Measurements from ENCODE around the gene LIMS1.
"Not testable (repeated sequence)": the region's sequence is repeated elsewhere in the genome, so short reads cannot be mapped to it uniquely, and the experiment has no call there.

LIMS1 gene

DNA sequence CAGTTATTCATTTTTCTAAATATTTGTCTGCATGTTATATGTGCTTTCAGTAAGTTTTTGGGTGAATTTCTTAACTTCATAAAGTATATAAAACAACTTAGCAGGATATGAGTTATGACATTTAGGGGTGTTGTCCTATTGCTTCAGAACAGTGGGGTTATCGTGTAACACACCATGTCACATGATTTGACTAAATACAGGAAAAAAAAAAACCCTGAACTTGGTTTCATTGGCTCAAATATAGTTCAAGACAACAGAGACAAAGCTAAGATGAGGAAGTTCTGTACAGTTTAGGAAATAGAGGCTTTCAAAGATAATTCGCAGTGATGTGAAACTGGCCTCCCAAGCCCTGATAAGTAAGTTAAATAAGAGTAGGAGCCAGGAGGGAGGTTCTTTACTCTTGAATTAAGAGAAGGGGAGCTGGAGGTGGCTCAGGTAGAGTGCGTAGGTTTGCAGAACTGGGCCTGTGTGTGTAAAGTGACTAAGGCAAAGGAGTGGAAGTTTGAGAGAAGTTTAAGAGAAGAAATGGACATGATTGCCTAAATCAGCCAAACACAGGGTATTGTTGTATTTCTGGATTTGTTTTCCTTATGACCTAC, 53.9 kb downstream of the LIMS1 start:
- no peak for DNase-seq

DNA sequence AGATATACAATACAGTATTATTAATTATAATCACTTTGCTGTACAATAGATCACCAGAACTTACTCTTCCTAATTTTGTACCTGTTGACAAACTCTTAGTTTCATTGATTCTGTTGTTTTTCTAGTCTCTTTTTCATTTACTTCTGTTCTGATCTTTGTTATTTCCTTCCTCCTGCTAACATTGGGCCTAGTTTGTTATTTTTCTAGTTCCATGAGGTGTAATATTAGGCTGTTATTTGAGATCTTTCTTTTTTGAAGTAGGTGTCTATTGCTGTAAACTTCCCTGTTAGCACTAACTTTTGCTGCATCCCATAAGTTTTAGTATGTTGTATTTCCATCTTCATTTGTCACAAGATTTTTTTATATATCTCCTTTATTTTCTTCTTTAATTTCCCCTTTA, 55.1 kb downstream of the LIMS1 start:
- no peak for DNase-seq

DNA sequence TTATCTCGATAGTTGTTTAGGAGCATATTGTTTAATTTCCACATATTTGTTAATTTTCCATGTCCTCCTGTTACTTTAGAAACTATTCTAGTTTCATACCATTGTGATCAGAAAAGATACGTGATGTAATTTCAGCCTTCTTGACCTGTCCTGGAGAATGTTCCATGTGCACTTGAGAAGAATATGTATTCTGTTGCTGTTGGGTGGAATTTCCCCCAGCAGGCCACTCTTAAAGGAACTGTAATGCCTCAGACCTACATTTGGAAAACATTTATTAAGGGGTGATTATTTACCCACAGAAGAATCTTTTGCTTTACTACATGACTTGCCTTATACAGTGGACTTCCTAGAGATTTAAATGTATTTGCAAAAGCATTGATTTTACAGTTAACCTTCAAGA, 55.5 kb downstream of the LIMS1 start:
- DNase-seq: no peak

DNA sequence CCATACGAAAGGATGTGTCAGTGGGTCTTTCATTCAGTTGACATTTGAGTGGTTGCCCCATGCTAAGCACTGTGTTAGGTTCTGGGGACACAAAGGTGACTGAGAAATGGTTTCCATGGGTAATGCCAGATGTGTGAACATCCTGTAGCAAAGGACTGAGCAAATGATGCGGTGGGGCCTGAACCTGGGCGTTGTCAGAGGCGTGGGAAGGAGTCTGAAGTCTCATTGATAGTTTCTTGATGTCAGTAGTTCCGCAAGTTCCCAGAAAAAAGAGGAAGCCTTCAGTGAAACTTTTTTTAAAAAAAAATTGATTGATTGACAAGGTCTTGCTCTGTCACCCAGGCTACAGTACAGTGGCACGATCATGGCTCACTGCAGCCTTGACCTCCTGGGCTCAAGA, 56.9 kb downstream of the LIMS1 start:
- no peak for DNase-seq

DNA sequence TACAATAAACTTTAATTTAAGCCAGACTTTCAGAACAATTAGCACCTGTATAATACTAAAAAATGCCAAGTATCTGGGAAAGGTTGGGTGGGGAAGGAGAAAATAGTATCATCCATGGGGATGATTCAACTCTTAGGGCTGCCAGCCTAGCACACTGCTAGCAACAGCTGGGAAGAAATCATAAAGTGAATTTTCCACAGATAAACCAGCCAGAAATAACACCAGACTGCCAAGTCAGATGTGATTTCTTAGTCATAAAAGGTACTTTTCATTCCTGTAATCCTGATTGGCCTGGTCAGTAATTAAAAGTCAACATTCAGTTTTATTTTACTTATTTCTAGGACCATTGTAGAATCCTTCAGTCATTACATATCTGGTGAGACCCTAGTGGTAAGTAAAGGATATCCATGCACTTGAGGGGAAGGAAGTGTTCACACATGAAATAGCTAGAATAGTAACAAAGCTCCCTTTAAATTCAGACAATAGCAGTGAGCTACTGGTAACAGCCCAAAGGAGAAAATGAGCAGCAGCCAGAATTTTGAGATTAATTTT, 59.4 kb downstream of the LIMS1 start:
- peak; percentile 81 for DNase-seq

DNA sequence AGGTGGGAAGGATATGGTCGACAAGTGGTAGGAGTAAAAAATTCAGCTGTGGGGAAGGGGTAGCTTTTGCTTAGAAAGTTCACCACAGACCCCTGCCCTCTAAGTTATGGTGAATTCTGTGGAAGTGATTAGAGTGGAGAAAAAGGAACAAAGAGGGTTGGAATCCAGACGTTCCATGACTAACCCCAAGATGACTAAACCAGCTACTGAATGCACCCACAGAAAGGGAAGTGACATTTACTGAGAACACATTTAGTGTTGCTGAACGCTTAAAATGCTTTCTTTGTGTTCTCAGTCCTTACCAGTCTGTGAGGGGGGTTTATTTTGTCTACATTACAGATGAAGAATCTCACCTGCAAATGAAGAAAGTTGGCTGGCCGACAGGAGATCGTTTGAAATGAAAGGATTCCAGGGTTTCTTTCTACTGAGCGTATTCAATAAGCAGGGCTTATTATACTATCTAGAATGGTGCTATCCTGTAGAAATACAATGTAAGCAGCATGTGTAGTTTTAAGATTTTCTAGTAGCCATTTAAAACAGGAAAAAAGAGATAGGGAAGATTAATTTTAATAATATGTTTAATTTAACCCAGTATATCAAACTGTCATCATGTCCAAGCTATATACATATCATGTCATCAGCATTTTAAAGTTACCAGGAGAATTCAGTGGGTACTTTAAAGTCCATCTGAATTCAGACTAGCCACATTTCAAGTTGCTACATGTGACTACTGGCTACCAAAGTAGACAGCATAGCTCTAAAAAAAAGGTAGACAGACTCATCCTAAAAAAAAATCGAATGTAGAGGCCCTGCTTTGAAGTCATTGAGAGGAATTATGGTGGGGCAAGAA, 60.1 kb downstream of the LIMS1 start:
- DNase-seq: peak; percentile 89

DNA sequence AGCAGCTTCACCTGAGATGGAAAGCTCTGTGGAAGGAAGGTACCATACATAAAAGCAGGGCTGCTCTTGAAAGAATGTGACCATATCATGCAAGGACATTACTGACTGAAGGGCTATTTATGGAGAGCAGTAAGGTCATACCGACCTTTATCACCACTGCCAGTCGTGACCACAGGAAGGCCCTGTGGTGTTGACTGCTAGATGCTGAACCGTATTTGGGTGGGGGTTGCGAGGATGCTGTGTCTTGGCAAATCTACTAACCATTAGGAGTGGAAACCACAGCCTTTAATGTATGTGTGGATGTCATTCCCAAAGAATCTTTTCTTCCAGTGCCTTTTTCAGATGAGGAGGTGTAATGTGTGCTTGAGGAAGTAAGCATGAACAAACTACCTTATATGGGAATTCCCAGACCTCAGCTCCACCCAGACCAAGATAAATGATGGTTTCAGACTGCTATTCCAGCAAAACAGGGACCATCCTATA, 60.8 kb downstream of the LIMS1 start:
- DNase-seq: peak; percentile 98

DNA sequence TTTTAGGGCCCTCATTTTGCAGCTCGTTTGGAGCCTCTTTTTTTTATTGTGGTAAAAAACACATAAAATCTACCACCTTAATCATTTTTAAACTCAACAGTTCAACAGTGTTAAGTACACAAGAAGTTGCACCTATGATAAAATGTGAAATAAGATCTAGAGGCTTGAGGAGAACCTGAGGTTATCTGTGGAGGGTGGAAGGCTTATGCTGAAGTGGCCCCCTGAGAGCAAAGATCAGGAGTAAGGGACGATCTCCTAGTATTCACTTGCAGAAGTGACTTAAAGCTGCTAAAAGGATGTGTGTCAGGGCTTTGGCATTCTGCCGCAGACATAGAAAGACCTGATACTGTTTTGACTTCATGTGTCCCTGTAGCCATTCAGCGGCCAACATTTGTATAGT, 61.5 kb downstream of the LIMS1 start:
- not testable (repeated sequence) for DNase-seq

DNA sequence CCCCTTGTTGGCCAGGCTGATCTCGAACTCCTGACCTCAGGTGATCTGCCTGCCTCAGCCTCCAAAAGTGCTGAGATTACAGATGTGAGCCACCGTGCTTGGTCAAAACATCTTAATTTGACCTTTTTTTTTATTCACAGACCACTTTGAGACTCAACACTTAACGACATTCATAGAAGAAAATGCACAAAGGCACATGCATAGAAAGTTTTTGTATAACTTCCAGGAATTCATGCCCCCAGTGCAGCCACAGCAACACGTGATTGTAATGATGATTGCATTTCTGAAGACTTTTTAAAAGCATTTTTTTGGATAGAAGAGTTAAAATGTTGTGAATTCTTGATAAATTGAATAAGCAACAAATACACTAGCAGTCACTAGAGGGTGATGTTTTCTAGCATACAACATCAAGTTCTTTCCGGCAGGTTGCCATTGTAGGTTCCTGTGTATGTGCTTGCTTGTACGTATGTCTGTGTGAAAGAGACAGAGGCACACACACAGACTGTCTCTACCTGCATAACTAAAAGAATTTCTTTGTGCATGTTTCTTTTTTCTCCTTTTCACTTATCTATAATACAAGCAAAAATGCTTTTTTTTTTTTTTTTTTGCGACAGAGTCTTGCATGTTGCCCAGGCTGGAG, 63.0 kb downstream of the LIMS1 start:
- peak; percentile 47 for DNase-seq

DNA sequence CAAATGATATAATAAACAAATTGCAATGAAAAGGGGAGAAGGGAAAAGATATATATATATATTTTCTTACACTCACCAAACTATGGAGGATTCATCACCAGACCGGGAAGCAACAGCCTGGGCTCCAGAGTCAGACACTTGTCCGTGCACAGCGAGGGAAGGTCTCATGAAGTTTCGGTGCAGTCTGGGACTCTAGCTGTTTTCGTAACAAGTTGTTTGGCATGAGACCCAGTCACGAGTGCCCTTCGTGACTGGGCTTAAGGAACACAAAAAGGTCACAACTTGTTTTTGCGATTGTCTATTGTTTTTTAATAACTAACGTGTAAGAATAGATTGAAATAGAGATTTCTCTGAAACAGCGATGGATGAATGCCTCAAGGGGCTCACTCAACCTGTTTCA, 66.9 kb downstream of the LIMS1 start:
- DNase-seq: not testable (repeated sequence)

DNA sequence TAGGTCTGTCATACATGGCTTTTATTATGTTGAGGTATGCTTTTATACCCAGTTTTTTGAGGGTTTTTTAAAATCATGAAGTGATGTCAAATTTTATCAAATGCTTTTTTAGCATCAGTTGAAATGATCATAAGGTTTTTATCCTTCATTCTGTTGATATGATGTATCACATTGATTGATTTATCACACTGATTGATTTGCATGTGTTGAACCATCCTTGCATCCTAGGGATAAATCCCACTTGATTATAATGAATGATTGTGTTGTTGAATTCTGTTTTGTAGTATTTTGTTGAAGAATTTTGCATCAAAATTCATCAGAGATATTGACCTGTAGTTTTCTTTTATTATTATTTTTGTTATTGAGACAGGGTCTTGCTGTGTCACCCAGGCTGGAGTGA, 68.2 kb downstream of the LIMS1 start:
- DNase-seq: no peak

DNA sequence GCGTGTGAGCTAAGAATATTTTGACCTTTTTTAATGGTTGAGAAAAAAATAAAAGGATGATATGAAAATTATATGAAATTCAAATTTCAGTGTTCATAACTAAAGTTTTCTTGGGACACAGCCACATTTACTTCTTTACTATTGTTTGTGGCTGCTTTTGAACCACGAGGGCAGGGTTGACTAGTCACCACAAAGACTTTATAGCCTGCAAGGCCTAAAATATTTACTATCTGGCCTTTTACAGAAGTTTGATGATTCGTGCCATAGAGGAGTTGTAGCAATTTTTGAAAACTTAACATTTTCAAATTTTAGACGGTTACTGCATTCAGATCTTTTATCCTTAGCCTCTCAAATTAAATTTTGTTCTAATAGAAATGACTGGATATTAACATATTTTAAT, 69.9 kb downstream of the LIMS1 start:
- DNase-seq: peak; percentile 31

DNA sequence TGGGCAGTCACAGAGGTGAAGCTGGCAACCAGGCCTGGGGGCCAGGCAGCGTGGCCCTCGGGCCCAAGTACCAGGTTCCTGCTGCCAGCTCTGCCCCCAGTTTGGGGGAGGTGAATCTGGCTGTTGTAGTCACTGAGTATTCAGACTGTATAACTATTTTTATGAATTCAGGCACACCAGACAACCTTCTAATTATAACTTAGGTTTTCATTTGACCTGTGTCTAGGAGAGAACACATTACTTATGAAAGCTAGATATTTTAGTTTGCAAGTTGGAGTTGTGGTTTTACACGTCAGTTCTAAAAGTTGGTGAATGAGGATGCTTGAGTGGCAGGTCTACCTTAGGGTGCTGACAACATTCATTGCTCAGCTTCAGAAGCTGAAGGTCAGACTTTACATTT, 71.7 kb downstream of the LIMS1 start:
- no peak for DNase-seq

DNA sequence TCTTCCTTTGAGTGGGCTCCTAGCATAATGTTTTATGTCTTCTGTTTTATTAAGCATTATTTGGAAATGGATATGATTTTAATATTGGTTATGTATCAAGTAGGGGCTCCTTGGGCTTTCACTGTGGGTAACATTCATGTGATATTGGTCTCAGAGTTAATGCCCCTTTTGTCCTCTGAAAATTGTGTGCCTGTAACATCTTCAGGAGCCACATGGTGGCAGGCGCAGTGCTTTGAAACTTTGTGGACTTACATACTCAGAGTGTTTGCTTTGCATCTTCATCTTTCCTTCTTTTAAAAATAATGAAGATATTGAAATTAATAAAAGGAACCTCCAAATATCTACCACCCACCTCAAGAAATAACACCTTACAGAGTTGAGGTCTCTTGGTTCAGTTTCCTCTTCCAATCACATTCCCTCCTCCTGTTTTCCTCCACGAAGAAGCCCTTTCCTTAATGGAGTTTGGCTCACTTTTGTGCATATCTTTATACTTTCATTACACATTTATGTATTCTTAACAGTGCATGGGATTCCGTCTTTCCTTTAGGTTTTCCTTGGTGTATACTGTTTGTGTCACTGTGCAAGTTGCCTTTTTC, 73.5 kb downstream of the LIMS1 start:
- DNase-seq: no peak

DNA sequence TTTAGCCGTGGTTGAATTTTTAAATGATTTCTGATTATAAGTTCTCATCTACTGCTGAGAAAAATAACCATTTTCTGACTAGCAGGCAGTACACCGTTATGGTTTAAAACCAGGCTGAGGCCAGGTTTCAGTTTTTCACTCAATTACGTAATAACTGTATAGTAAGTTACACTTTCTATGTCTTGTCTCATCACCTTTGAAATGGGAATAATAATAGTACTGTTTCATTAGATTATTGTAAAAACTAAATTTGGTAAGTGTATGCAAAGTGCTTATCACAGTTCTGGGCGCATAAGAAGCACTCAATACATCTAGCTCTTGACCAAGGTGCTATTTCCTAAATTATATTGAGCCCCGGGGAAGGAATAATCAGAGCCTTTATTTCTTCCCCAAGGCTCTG, 76.8 kb downstream of the LIMS1 start:
- no peak for DNase-seq

DNA sequence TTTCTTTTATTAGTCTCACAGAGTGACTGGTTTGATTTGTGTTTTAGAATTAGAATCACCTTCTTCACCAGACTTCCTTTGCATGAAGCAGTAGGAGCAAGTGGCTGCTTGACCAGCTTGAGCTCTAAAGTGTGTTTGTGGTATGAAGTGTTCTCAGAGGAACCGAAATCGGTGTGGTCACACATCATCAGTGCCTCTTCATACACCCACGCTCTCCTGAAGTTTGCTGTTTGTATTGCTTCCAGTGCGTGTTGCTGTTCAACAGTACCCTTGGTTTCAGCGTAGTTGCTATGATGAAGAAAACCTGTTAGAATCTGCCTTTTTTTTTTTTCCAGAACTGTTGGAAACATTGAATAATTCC, 77.9 kb downstream of the LIMS1 start:
- DNase-seq: peak; percentile 29

DNA sequence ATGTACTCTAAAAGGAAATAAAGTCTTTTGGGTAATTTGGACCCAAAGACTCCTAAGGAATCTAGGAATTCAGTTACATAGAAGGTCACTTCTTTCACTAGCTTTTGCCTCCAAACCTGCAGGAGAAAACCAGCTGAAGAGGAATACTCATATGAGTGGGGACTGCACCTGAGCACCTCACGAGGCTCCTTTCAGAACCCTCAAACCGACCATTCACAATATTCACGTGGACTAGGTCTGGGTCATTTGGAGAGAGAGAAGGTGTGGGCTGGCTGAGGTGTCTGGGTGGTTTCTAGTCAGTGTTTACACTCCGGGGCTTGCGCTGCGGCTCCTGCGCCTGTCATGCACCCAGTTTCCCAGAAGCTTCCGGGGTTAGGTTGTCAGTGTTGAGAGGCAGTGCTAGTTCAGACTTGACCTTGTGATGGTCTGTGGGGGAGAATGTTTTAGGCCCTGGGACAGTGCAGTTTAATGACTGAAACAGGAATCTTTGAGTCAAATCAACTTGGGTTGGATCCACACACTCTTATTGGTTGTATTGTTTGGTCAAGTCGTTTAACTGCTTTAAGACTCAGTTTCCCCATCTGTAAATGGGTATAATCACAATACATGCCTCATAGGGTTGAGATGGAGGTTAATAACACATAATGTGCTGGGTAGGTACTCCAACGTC, 78.4 kb downstream of the LIMS1 start:
- no peak for DNase-seq

DNA sequence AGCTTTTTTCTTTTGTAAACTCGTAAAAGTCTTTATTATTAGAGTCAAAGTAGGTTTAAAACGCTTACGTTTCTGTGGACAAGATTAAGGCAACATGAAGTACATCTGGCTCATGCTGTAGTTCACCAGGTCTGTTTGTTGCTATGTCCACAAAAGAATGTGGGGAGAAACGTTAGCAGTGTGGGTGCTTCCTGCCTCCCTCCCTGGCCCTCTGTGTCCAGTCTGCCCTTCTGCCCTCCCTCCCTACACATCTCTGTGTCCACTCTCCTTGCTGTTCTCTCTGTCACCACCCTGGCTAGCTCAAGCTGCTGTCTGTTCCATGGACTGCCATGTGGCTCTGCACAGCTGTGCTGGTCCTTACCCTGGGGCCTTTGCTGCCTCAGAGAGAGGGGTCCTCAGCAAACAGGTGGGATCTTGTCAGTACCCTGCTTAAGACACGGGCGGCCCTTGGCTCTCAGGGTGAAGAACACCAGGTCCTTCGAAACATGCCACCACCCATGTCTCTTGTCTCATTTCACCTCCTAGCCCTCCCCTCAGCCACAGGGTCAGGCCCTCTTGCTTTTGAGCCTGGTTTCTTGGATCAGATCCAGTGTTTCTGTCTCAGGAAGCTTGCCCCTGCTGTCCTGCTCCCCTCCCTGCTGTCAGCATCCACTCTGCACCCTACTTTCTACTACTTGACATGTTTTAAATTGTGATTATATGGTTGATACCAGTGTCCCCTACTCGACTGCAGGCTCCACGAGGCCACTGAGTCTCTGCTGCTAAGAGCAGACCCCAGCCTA, 79.2 kb downstream of the LIMS1 start:
- DNase-seq: no peak

DNA sequence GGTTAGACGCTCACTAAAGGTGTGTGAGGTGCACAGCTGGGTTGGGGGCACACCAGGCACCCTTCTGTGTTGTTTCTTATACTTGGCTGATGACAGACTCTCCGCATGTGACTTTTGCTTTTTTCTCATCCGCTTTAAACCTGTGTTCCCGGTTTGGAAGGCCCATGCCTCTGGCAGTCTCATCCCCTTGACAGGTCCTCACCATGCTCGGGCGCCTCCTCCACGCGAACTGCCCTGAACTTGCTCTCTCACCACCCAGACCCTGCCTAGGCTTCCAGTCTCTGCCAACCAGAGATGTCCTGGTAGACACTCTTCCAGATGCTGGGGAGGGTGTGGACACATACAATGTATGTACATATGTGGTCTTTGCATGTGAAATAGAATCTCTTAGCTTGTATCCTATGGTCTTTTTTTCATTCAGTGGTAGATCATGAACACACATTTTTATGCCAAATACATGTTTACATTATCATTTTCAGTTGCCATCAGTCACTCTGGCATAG, 79.8 kb downstream of the LIMS1 start:
- DNase-seq: no peak

DNA sequence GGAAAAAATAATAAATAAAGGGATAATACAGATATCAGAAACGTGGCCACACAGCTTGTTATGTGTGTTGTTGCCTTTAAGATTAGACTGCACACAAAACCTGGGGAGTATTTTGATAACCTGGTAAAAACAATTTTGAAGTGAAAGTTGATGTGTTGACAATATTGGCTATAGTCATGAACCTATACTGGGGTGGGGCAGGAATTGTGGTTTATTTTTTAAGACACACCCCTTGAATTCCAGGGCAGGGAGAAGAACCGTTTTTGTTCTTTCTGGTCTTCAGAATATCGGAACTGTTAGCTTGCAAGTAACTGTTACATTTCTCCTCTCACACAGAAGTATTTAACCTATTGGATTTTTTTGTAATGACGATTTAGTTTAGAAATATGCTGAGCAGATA, 80.4 kb downstream of the LIMS1 start:
- no peak for DNase-seq

DNA sequence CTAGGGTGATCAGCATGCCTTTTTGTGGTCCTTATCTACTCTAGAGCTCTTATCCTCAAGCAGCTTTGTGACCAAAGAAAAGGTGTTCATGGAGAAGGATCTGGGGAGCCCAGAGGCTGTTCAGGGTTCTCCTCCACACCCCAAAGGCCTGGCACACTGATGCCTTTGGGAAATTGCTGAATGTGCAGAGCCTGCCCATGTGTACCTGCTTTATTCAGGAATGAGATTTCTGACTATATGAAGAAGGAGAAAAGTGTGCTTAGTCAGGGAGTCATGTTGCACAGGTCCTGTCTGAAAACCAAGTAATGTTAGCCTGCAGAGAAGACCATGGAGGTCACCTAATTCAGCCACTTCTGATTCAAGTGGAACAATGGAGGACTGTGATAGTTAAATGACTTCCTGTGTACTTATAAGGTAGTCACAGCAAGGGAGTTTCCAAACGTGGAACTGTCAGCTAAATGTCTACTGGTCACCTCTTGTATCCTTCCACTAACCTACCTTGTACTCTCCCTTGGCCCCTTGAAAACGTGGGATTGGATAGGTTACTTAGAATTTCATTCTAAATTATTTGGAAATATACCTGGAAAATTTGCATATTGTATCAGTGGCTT, 81.3 kb downstream of the LIMS1 start:
- DNase-seq: no peak
